Peyer's patch (tissue), 4 donors: ENCODE measurements around the gene SLC12A9.

Experiments used
- CTCF ChIP-seq, 6 experiments: fragments of 450-650 bp in 4 of 6; fragments of 200-600 bp in 2 of 6; sonication (generic) in 1 of 6; IDR thresholded peaks; one replicate each; pipeline ENCODE4 v1.5.1; 2017 to 2019; ENCODE audit warnings: antibody characterized with exemption in 6 of 6, mild to moderate bottlenecking in 3 of 6, moderate library complexity in 1 of 6
- POLR2A ChIP-seq, 2 donors: fragments of 450-650 bp; IDR thresholded peaks; one replicate each; pipeline ENCODE4 v1.5.1; 2017; ENCODE audit warnings: antibody characterized with exemption in 2 of 2, mild to moderate bottlenecking in 2 of 2, moderate library complexity in 2 of 2

- TF ChIP-seq CTCF (IDR thresholded peaks at IDR 0.05) (no peak), POLR2A (IDR thresholded peaks at IDR 0.05) (no peak)
These were observed 12.9 kb downstream of the SLC12A9 start for GRCh38 chr7:100865372-100865911.
